Fibroblast of skin of left biceps (primary cell): ENCODE measurements around the gene ADARB2.
"Not testable (repeated sequence)": the region's sequence is repeated elsewhere in the genome, so short reads cannot be mapped to it uniquely, and the experiment has no call there.

Experiments
- DNase-seq, 2 experiments: peaks; one replicate each; pipeline ENCODE4 v3.0.0-alpha.2; 2013; ENCODE audit warnings: low read depth in 2 of 2

ADARB2 gene

DNA sequence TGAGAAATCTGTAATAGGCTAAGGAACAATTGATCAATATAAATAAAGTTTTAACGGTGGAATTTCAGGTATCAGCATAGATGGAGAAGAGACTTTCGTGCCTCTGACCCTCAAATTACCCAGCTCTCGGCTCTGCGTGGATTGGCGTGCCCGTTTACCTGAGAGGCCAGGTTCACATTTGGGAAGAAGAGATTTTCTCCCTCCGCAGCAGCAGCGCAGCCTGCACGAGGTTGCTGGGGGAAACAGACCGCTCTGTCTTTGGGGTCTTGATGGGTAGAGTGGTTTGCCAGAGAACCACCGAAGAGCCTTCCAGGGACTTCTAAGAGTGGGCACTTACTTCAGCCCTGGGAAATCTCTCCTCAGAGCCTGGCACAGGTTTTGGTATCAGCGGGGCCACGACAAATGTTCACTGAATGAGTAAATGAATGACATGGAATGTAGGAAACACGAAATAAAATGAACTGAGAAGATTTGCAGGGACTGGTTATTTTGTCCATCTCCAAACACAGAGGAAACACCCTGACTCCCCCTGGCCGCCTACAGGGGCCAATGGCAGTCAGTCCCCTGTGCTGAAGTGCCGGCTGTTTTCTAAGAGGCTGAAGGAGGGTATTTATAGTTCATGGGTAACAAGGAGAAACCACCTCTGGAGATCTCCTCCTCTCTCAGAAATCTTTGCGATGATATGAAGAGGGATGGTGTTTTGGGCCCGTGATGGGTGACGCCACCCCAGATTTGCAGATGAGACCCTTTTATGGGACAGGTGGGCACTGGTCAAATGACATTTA lies 338.5 kb downstream of the ADARB2 start:
- DNase-seq: no peak

DNA sequence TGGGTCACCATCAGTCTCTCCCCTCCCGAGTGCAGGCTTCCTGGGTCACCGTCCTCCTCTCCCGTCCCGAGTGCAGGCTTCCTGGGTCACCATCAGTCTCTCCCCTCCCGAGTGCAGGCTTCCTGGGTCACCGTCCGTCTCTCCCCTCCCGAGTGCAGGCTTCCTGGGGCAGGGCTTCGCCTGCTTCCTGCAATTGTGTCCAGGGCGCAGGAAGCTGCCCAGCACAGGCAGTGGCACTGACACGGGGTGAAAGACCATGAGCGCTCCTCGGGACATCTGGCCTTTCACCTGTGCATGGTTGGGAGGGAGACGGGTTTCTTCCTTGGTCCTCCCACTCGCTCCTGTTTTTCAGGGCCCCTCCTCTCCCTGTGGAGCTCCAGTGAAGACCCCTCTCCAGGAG lies 339.2 kb downstream of the ADARB2 start:
- DNase-seq: not testable (repeated sequence)

DNA sequence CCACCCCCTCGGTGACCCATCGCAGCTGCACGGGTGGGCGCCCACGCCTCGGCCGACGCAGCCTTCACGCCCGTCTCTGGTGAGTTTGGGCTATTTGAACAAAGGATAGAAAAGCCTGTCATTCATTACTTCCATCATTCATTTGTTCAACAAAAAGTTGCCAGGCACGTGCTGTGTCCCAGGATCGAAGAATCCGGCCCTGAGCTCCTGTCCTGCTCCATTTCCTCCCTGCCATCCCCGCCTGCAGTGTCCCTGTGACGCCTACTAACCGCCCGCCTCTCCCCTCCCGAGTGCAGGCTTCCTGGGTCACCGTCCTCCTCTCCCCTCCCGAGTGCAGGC lies 341.1 kb downstream of the ADARB2 start:
- DNase-seq: no peak

DNA sequence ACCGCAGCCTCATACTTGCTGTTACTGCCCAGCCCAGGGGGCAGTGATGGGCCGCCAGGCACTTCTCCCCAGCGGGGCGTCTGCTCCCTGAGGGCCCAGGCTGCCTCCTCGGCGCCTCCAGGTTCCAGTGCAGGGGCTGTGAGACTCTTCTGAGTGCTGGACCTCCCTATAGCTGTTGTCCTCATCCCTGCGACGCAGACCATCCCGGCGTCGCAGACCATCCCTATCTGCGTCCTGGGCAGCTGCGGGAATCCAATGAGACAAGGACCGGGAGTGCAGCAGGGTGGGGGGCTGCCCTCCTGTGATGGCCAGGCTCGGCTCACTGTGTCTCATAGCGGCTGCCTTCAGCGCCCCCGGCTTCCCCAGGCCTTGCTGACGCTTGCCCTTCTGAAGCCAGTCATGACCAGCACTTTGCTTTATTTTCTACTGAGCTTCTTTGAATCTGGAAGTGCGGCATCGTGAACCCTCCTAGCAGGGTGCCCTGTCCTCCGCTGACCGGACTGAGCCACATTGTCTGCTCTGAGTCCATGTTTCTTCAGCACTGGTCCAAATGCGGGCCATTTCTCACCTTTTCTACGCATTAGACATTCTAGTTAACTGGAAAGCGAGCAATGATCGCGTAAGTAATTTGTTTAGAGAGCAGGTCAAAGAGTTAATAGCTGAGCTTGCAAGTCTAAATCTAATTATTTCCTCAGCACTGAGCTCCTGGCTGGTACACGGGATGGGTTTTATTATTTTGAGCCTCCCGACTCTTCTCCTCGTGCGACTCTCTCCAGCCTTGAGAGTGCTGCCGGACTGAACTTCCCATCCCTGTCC lies 341.6 kb downstream of the ADARB2 start:
- DNase-seq: no peak

DNA sequence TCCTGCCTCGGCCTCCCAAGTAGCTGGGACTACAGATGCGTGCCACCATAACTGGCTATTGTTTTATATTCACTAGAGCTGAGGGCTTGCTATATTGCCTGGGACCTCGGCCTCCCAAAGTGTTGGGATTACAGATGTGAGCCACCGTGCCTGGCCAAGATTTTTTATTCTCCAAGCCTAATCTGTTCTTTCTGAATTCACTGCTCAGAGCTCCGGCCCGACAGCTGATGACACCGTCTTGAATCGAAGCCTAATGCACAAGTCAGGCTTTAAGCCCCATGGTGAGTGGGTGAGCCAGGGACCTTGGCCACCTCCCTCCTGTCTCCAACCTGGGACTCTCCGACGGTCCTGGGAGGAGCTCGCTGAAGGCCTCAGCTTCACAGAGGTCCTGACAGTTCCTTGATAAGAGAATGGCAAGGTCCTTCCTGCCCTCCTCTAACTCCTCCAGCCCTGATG lies 342.3 kb downstream of the ADARB2 start:
- DNase-seq: no peak

DNA sequence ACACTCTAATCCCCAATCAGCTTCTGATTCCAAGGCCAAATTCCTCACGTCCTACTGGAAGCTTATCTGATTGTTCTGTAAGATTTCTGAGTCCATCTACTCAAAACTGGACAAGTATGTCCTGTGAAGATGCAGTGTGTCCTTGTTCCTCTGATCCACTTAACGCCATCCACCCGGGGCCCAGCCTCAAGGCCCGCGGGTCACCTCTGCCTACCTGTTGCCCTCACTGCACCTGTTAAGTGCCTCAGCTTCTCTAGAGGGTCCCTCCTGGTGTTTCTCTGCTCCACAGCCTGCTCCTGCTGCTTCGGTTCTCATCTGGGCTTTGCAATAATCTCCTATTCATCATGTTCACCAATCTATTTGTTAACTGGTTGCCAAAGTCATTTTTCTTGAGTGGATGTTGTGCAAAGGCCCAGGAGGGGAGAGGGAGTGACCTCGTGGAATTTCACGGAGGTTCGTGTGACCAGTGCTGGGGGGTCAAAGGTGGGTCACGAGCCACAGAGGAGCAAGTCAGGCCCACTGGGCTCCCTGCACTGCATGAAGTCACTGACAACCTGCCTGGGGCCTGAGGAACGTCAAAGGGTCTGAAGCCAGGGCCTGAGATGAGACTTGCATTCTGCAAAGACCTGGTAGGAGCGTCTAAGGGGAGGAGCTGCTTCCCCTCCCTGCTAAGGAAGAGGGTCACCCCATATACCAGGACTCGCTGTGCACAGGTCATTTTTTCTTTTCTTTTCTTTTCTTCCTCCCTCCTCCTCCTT lies 343.0 kb downstream of the ADARB2 start:
- DNase-seq: no peak

DNA sequence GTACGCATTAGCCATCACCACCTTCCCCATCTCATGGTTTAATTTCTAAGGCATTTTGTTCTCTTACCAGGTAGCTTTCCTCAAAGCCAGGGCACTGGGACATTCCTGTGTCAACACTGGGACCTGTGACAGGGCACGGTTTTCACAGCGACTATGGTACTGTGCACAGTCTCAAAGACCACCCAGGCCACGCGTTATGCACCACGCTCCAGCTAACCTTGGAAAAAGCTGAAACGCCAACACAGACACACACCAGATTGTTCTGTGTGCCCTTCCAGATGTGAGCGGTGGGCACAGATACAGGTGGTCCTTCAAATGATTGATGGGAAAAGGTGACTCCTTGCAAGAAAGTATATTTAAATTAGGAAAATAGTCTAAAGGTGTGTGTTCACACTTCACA lies 343.8 kb downstream of the ADARB2 start:
- DNase-seq: no peak

DNA sequence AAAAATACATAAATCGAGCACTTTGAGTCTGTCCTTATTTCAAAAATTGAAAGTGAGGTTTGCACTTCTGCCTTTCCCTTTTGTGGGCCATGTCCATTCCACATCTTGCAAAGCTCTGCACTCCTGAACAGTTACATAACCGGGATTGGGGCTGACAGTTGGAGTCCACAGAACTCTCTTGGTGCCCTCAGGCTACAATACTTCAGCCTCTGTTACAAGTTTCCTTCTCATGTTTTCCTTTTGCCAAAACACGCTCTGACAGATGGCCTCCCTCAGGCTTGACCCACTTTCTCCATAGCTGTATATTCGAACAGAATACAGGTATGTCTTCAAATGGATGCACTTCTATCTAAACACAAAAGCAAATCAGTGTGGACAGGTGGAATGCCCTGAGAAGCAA lies 345.2 kb downstream of the ADARB2 start:
- DNase-seq: no peak

DNA sequence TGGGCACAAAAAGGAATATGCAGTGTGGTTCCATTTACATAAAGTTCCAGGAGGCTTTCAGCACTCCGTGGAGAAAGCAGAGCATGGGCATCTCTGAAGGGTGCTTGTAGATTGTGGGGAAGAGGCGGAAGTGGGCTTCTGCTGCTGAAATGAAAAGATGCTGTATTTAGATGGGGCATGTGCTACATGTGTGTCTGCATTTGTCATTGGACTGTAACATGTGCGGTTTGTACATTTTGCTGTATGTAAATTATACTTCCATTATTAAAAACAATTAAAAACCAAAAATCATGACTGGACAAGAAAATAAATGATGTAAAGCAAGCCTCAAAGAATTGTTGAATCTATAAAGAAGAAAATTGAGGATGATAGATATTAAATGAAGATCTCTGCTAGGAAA lies 347.1 kb downstream of the ADARB2 start:
- no peak for DNase-seq

DNA sequence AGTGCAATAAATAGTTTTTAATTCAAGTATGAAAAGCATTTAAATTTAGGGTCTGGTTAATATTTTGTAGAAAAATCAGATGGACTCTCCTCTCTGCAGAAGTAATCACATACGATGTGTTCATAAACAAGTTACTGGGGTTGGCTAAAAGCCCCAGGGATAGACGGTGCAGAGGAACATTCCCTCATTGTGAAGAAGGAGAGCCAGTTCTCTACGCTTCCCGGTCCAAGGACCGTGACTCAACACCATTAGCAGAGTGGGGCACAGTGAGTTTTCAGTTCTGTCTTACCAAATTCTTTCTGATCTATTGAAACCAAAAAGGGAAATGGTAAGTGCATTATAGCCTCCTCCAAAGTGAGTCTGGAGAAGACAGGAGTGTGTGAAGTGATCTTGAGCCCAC lies 353.3 kb downstream of the ADARB2 start:
- no peak for DNase-seq

DNA sequence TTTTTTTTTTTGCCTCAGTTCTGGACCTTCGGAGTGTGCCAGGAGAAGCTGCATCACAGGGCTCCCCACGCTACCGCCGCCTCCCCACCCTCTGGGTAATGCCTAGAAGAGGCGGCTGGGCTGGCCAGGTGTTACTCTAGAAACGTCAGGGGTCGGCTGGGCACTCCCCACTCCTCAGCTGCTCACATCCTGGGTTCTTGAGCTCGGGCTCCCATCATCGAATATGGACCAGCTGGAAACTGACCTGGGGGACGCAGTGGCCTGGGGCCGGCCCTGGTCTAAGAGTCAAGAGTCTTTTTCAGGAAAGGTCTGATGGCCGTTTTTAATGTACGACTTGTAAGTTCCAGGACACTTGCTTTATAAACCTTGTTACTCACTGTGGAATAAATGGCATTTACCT lies 354.6 kb downstream of the ADARB2 start:
- no peak for DNase-seq

DNA sequence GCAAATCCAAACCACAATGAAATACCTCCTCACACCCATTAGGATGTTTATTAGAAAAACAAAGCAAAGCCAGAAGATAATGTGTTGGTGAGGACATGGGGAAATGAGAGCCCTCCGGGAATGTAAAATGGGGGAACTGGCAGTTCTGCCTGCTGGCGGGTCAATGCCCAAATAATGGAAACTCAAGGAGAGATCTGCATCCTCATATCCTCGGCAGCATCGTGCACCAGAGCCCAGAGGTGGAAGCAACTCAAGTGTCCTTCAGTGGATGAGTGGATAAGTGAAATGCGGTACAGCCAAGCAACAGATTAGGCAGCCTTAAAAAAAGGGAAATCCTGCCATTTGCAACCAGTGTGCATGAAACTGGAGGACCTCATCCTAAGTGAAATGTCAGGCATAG lies 356.0 kb downstream of the ADARB2 start:
- DNase-seq: no peak

DNA sequence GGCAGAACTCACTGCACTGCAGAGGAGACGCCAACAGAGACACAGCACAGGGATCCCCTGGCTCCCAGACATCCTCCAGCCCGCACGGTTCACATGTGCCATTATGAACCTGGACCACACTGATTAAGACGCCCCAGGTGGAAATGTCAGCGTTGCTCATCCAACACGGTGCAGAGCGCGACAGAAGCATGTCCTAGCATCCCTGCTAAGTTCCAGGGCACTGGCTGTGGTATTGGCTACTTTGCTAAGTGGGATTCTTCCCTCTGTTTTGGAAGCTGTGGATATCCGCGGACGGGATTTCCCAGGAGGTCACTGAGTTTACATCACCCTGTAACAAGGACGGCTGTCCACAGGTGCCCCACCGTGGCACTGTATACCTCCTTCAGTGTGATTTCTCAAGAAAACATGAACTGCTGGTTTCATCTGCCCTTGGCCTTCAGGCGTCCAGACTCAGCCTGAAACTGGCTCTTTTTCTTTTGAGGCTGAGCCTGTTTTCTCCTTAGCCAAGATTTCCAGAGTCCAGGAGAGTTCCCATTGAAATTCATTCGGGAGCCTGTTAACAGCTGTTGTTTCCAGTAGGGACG lies 357.1 kb downstream of the ADARB2 start:
- no peak for DNase-seq

DNA sequence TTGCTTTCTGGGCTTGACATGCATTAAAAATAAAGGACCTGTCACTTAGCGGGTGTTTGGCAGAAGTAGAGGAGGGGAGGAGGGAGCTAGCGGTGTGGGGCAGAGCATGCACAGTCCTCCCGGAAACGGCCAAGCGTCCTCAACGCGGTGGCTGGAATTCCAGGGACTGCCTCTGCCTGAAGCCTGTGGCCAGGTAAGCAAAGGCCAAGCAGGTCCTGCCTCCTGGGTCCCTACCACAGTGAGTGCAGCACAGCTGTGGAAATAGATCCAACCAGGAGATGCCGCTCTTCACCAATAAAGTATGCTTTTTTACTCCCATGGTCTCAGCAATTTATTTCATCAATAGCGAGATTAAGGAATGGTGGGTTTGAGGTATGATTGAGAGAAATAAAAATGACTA lies 357.7 kb downstream of the ADARB2 start:
- no peak for DNase-seq

DNA sequence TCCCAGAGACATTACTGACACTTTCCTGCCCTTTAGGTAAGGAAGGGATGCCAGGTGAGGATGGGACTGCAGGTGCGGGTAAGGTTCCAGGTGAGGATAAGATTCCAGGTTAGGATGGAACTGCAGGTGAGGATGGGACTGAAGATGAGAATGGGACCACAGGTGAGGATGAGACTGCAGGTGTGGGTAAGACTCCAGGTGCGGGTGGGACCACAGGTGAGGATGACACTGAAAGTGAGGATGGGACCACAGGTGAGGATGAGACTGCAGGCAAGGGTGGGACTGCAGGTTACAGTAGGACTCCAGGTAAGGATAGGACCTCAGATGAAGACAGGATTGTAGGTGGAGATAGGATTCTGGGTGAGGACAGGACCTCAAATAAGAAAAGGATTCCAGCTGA lies 358.9 kb downstream of the ADARB2 start:
- DNase-seq: no peak

DNA sequence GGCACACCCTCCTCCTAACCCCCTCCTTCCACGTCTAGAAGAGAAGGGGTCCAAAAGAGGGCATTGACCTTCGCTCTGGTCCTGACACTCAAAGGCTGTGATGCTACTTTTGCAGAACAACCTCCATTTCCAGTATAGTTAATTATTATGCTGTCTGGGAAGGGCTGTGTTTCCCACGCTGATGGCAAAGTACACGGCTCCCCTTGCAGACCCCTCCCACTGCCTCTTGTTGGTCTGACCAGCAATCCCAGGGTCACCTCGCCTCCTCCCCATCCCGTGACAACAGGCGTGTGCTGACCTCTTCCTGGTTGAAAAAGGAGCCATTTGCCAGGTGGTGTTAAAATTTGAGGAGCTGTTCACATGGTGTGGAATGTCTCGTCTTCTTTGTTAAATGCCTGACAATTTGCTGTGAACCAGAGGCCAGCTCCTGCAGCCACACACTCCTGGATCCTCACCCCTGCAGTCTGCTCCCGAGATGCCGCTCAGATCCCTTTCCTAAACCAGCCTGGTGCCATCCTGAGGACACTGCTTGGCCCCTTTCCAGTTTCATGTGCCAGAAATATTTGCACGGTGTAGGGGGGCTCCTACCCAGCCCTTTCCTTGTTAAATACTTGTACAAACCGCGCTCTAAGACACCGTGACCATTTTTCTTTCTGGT lies 359.5 kb downstream of the ADARB2 start:
- no peak for DNase-seq

DNA sequence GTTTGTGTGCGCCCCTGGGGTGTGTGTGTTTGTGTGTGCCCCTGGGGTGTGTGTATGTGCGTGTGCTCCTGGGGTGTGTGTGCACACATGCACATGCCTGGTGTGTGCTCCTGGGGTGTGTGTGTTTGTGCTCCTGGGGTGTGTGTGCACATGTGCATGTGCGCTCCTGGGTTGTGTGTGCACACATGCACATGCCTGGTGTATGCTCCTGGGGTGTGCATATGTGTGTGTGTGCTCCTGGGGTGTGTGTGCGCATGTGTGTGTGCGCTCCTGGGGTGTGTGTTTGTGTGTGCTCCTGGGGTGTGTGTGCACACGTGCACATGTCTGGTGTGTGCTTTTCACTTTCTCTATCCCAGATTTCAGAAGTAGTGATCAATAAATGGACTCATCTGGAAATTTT lies 360.1 kb downstream of the ADARB2 start:
- no peak for DNase-seq

DNA sequence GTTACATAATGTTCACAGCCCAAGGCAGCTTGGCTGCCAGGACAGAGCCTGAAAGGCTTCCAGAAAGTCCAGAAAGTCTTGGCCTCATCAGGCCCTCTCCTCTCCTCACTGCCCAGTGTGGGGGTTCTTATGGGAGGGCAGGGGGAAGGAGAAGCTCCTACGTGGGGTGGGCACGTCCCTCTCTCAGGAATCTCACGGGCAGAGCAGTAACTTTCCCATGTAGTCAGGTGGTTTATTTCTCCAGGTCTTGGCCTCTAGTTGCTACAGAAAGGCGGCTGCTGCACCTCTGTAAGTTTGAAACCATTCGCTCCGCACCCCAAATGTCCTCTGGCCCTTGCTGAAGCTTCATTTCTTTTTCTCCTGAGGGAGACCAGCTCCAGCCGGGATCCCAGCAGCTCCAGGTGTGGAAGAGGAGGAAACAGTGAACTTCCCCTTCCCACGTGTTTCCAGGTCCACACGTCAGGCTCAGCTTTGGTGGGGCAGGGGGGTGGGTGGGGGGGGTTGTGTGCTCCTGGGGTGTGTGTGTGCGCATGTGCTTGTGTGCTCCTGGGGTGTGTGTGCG lies 360.9 kb downstream of the ADARB2 start:
- no peak for DNase-seq

DNA sequence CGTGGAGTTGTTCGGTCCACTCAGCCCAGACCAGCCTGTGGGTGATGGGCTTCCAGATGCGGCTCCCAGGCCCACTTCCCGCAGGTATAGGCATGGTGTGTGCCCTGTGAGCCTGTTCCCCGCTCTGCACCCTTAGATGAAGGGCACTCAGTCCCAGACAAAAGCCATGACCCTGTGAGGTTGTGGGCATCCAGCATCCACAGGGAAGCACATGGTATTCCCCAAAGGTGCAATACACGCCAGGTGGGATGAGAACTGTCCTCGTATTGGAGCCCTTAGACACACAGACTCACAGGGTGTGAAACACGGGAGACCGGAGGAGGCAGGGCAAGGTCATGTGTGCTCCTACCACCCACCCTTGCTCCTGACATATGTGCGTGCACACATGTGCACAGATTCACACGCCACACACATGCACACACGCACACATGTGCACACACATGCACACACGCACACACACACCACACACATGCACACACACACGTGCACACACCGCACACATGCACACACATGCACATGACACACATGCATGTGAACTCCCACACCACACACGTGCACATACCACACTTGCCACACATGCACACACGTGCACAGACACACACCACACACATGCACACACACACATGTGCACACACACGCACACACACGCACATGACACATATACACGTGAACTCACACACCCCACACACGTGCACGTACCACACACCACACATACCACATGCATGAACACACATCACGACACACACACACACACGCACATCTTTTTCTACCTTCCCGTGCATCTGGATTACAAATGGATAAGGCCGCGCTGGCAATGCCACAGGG lies 361.8 kb downstream of the ADARB2 start:
- no peak for DNase-seq
